NCI-H1092 (cell line): Measurements from ENCODE around the gene CRAMP1.
A peak's percentile ranks its signal among the peaks of the same experiment; 100 is the strongest.

Experiments
- DNase-seq: peaks from one replicate; lab custom pipeline; 2025; lab: John Stamatoyannopoulos, UW

Gene CRAMP1

GRCh38 chr16:1601489-1601888 lies 10.7 kb upstream of the CRAMP1 start:
- no peak for DNase-seq

DNA sequence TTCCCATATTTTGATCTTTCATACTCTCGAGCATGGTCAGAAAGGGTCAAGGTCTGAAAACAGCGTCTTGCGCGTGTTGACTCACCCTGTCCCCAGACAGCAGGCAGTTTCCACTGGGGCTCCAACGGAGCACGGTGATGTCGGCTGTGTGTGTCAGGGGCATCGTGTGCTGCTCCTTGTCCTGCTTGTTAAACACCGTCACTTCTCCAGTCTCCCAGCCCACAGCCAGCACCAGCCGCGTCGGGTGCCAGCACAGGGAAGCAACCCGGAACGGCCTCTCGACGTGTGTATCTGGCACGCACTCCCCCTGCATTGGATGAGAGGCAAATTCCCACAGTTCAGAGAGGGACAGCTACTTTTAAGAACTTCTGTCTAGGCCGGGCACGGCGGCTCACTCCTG lies 9.9 kb upstream of the CRAMP1 start:
- no peak for DNase-seq

DNA sequence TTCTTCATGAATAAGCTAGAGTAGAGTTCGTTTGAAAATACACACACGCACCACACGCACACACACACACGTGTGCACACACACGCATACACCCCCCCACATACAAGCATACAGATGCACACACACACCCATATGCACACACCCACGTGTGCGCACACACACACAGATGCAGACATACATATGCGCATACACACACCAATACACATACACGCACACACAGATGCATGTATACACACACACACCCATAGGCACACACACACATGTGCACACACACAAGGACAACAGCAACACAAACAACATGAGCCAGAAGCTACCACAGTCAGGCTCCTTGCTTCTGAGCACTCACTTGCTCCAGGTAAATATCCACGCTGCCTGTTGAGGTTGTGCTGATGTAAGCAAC lies 5.4 kb upstream of the CRAMP1 start:
- no peak for DNase-seq

DNA sequence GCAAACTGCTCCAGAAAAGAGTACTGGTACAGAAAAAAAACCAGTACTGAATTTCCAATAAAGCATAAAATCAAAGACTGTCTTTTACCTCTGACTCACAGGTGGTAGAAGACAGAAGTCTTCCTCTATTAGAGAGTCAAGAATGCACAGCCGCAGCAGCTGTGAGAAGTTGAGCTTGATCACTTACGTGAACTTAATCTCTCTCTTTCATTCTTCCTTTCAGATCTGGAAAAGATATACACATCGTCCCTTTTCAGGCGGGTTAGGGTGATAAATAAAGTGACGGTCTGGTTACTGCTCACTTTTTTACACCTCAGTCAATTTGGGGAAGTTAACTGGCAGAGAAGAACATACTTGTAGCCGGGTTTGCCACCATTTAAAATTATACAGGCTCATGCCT lies 4.2 kb upstream of the CRAMP1 start:
- DNase-seq, result no peak

GRCh38 chr16:1610071-1610898 lies 1.9 kb upstream of the CRAMP1 start:
- DNase-seq, result peak; percentile 90

DNA sequence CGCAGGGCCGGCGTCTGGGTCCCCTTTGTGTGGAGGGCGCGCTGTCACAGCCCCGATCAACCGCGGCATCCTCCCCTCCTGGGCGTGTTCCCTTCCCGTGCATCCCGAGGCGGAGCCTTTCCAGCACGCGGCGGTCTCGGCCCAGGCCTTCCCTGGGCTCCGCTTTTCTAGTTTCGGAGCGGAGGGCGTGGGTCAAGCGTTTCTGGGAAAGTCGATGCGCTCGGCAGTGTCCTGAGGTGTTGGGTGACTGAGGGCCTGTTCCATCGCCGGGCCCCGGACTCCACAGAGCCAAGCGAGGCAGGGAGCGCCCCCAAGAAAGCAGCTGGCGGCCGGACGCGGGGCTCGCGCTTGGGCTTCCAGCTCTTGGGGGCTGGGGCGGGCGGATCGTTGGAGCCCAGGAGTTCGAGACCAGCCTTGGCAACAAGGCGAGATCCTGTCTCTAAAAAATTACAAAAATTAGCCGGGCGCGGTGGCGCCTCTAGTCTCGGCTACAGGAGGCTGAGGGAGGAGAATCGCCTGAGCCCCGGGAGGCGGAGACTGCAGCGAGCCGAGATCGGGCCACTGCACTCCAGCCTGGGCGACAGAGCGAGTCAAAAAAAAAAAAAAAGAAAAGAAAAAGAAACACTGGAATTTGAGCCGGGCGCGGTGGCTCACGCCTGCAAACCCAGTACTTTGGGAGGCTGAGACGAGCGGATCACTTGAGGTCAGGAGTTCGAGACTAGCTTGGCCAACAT lies 1.1 kb upstream of the CRAMP1 start:
- no peak for DNase-seq

DNA sequence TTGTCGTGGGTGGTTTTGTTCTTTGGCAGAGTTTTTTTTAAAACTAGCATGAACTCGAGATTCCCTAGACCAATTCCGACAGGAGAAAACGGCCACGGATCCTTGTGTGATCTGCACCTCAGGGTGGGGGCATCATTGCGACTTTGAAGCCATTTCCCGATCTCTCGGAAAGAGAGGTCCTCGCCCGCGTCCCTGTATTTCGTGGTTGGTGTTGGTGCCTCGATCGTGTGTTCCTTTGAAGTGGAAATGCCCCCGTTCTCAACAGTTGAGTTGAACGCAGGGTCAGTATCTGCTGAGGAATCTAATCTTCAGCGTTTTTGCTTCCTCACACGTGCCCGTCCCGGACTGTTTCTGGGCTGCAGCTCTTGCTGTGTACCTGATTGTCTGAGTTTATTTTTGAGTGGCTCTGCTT lies 1.1 kb downstream of the CRAMP1 start:
- no peak for DNase-seq

- no peak for DNase-seq
Observed at GRCh38 chr16:1613728-1614455, 1.7 kb downstream of the CRAMP1 start.

DNA sequence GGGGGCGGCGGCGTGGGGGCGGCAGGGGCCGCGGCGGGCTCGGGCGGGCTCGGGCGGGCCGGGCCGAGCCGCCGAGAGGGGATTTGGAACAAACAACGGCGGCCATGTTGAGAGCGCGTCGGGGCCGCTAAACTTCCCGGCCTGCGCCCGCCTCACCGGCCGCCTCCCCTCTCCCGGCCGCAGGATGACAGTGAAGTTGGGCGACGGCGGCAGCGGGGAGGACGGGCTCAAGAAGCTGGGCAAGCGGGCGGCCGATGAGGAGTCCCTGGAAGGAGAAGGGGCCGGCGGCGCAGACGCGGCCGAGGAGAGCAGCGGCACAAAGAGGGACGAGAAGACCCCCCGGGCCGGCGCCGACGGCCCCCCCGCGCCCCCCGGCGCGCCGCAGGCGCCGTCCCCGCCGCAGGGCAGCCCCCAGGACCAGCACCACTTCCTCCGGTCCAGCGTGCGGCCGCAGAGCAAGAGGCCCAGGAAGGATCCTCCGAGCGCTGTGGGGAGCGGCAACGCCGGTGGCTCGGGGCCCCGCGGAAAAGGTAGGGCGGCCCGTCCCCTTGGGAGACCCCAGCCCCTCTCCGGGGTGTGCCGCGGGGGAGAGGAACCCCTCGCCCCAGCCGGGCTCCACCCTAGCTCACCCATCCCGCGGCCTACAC lies 2.4 kb downstream of the CRAMP1 start:
- no peak for DNase-seq

DNA sequence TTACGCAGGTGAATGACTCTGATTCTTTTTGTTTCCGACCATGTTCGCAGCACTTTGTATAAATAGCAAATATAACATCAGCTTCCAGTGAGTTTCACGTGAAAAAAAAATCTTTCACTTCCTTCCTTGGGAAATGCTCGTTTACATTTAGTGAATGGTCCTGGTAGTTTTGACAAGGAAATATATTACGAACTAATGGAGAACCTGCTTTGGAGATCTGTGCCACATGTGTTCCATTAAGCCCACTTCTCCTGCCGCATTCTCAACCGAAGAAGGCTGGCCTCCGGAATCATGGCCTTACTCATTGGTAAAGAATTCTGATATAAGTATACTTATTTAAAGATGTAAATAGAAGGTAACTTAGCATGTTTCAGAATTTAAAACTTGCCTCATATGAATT lies 3.6 kb downstream of the CRAMP1 start:
- no peak for DNase-seq

GRCh38 chr16:1619976-1620375 lies 7.8 kb downstream of the CRAMP1 start:
- DNase-seq, result no peak

GRCh38 chr16:1620391-1620790 lies 8.2 kb downstream of the CRAMP1 start:
- no peak for DNase-seq

GRCh38 chr16:1621851-1622250 lies 9.7 kb downstream of the CRAMP1 start:
- no peak for DNase-seq

DNA sequence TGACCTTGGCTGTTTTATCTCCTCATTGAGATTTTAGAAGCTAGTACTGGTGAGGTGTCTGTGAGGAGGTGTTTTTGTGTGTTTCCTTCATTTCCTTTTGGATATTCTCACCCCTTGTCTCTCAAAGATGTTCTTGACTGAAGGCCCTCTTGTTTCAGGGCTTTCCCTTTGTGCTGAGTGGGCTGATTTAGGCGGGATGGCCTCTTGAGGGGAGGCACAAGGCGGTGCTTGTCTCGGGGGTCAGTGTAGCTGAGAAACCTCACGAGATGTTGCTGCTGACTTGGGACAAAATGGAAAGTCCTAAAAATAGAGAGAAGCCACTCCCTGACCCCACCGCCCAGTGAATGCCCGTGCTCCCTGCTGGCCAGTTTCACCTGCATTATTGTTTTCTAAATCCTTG lies 14.2 kb downstream of the CRAMP1 start:
- DNase-seq, result no peak

- no peak for DNase-seq
Observed at GRCh38 chr16:1626776-1627175, 14.6 kb downstream of the CRAMP1 start.

GRCh38 chr16:1630450-1631213 lies 18.5 kb downstream of the CRAMP1 start:
- no peak for DNase-seq

DNA sequence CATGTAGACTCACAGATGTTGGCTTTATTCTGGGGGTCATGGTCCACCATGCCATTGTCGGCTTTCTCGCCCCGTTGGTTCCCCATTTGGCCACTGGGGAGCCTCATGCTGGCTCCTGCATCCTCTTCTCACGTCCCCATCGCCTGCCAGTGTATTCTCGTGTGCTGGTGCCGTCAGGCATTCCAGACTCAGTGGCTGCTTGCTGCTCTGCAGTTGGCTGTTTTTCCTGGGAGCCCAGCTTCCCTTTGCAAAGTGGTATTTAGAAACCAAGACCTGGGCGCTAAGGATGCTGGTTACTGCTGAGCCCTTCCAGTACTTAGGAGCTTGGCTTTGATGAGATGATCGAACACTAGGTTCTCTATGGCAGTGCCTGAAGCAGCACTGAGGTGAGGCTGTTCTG lies 19.1 kb downstream of the CRAMP1 start:
- DNase-seq, result no peak

DNA sequence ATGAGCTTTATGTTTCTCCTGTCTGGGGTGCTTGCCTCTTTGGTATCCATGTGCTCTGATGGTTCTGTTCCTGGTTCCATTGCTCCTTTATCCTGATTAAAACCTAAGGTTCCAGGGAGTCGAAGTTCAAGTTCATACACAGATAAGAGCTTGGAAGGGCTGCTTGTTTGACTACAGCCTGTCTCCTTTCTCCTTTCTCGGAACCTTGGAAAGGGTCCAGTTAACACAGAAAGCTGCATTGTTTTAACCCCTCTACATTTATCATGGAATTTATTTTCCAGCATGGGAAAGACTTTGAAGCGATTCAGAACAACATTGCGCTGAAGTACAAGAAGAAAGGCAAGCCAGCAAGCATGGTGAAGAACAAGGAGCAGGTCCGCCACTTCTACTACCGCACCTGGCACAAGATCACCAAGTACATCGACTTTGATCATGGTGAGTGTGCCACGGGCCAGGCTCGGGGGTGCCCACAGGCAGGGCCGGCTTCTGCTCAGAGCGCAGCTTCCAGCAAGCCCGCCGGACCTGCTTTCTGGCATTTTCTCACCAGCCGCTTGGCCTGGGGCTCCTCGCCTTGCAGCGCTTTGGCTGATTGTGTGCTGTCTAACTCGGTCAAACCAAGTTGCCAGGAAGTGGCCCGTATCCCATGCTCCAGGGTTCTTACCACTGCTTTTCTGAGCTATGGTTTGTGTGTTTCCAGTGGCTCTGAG lies 19.9 kb downstream of the CRAMP1 start:
- no peak for DNase-seq

GRCh38 chr16:1632638-1632970 lies 20.4 kb downstream of the CRAMP1 start:
- no peak for DNase-seq

GRCh38 chr16:1633310-1633709 lies 21.1 kb downstream of the CRAMP1 start:
- no peak for DNase-seq

DNA sequence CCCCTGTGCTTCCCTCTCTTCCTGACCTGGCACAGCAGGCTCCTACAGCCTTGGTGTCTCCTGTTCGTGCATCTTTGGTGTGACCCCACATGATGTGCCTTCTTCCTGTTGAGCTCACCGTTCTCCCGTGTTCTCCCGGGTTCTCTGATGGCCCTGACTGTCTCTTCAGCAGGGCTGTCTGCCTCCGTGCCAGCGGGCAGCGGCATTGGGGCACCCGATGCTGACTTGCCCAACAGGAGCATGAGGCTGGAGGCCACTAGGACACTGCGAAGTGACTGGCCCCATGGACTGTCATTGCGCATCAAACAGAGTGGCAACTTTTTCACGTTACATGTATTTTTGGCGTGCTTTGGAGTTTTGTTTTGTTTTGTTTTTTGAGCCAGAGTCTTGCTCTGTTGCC lies 22.4 kb downstream of the CRAMP1 start:
- DNase-seq, result no peak
